Lower leg skin (tissue), 3 donors: ENCODE measurements around the gene CLOCK.

ENCODE experiments used
- POLR2A ChIP-seq, 2 donors: fragments of 450-650 bp; IDR thresholded peaks; one replicate each; pipeline ENCODE4 v1.6.1; 2016 to 2017; ENCODE audit warnings: antibody characterized with exemption in 2 of 2, mild to moderate bottlenecking in 1 of 2, moderate library complexity in 1 of 2
- TF ChIP-seq, protein P1 (sequence below), 3 donors: fragments of 450-650 bp; IDR thresholded peaks; one replicate each; pipeline ENCODE4 v1.5.1; 2016; ENCODE audit warnings: antibody characterized with exemption in 3 of 3, mild to moderate bottlenecking in 3 of 3, moderate library complexity in 2 of 3

DNA sequence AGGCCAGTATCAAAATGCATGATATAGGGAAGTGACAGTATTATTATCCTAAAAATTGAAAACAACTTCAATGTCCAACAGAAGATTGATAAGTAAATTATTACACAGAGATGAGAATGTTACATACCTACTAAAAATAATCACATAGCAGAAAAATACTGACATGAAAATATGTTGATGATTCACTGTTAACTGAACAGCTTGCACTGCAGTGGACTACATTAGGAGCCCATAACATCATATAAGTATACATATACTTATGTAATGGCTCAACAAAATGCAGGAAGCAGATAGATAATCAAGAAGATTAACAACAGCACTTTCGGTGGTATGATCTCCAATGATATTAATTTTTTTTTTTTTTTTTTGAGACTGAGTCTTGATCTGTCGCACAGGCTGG, 7.1 kb downstream of the CLOCK start:
- TF ChIP-seq, protein P1, sequence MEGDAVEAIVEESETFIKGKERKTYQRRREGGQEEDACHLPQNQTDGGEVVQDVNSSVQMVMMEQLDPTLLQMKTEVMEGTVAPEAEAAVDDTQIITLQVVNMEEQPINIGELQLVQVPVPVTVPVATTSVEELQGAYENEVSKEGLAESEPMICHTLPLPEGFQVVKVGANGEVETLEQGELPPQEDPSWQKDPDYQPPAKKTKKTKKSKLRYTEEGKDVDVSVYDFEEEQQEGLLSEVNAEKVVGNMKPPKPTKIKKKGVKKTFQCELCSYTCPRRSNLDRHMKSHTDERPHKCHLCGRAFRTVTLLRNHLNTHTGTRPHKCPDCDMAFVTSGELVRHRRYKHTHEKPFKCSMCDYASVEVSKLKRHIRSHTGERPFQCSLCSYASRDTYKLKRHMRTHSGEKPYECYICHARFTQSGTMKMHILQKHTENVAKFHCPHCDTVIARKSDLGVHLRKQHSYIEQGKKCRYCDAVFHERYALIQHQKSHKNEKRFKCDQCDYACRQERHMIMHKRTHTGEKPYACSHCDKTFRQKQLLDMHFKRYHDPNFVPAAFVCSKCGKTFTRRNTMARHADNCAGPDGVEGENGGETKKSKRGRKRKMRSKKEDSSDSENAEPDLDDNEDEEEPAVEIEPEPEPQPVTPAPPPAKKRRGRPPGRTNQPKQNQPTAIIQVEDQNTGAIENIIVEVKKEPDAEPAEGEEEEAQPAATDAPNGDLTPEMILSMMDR (IDR thresholded peaks at IDR 0.05), result no peak
- no peak for TF ChIP-seq POLR2A (IDR thresholded peaks at IDR 0.05)
